Measurements from ENCODE around the gene PTX3.

Gene PTX3

GRCh38 chr3:157475921-157476414 lies 39.3 kb downstream of the PTX3 start:
- peak; percentile 84 for DNase-seq (ENCODE audit: low read depth)

GRCh38 chr3:157477441-157477840 lies 40.8 kb downstream of the PTX3 start:
- peak; percentile 33 for DNase-seq (ENCODE audit: low read depth)

GRCh38 chr3:157479464-157480243 lies 43.0 kb downstream of the PTX3 start:
- DNase-seq (ENCODE audit: low read depth): no peak

GRCh38 chr3:157487339-157487738 lies 50.7 kb downstream of the PTX3 start:
- peak; percentile 75 for DNase-seq (ENCODE audit: low read depth)

GRCh38 chr3:157488144-157488543 lies 51.5 kb downstream of the PTX3 start:
- DNase-seq (ENCODE audit: low read depth): no peak

GRCh38 chr3:157491136-157491535 lies 54.5 kb downstream of the PTX3 start:
- no peak for DNase-seq (ENCODE audit: low read depth)

Data from amniotic epithelial cell (primary cell).